Neuron (in vitro differentiated cells): Measurements from ENCODE around the gene EID2.

Source experiments
- H2AFZ ChIP-seq: one replicate; pipeline ENCODE4 v1.6.1; 2013; ENCODE audit warnings: low read depth, mild to moderate bottlenecking, inconsistent platforms, low read length, moderate library complexity
- H3K27me3 ChIP-seq: one replicate; pipeline ENCODE4 v1.6.1; 2013; ENCODE audit warnings: low read length; ENCODE audit not compliant: insufficient read depth
- H3K36me3 ChIP-seq: one replicate; pipeline ENCODE4 v1.6.1; 2013; ENCODE audit warnings: low read length; ENCODE audit not compliant: insufficient read depth
- H3K4me1 ChIP-seq: one replicate; pipeline ENCODE4 v1.6.1; 2013; ENCODE audit warnings: low read length; ENCODE audit not compliant: insufficient read depth
- H3K4me3 ChIP-seq: 2 replicates; pipeline ENCODE4 v1.5.1; 2013; ENCODE audit warnings: mild to moderate bottlenecking, low read length, moderate library complexity
- H3K9me3 ChIP-seq: one replicate; pipeline ENCODE4 v1.6.1; 2013; ENCODE audit warnings: low read length

Gene EID2

GRCh38 chr19:39553082-39553652 is 13.2 kb upstream of the EID2 start:
- H3K4me1 ChIP-seq, result peaks cover 2% of the 10 kb centered on the region
- no peaks in the 10 kb centered on the region for H3K9me3 ChIP-seq
- H3K27me3 ChIP-seq, result peaks cover 17% of the 10 kb centered on the region

GRCh38 chr19:39550197-39550596 is 10.2 kb upstream of the EID2 start:
- Histone ChIP-seq H3K4me3 (no peak overlapping the region), H3K27me3 (peaks cover 12% of the 10 kb centered on the region), H3K9me3 (peaks cover 3% of the 10 kb centered on the region), H3K4me1 (peaks cover 2% of the 10 kb centered on the region), H2AFZ (no peak overlapping the region), H3K36me3 (no peaks in the 10 kb centered on the region)

More at GRCh38 chr19:39553082-39553652, 13.2 kb upstream of the EID2 start:
- H2AFZ ChIP-seq, result no peak overlapping the region
- H3K36me3 ChIP-seq, result no peaks in the 10 kb centered on the region
- H3K4me3 ChIP-seq, result no peak overlapping the region

- Histone ChIP-seq H3K9me3 (peaks cover 3% of the 10 kb centered on the region), H3K4me3 (no peak overlapping the region), H3K4me1 (peaks cover 9% of the 10 kb centered on the region), H2AFZ (no peak overlapping the region), H3K27me3 (peaks cover 7% of the 10 kb centered on the region), H3K36me3 (no peaks in the 10 kb centered on the region)
Observed at GRCh38 chr19:39546599-39546998, 6.6 kb upstream of the EID2 start.

- H3K9me3 ChIP-seq, result peaks cover 3% of the 10 kb centered on the region
- H3K4me1 ChIP-seq, result peaks cover 14% of the 10 kb centered on the region
- H3K27me3 ChIP-seq, result peaks cover 2% of the 10 kb centered on the region
- H2AFZ ChIP-seq, result no peak overlapping the region
- H3K4me3 ChIP-seq, result no peak overlapping the region
- no peaks in the 10 kb centered on the region for H3K36me3 ChIP-seq
Observed at GRCh38 chr19:39544911-39545310, 5.0 kb upstream of the EID2 start.

- Histone ChIP-seq H3K36me3 (no peaks in the 10 kb centered on the region), H3K9me3 (peaks cover 3% of the 10 kb centered on the region)
Observed at GRCh38 chr19:39544226-39544903, 4.4 kb upstream of the EID2 start.

GRCh38 chr19:39543477-39543857 is 3.5 kb upstream of the EID2 start:
- Histone ChIP-seq H3K4me1 (peaks cover 23% of the 10 kb centered on the region), H3K4me3 (no peak overlapping the region), H3K9me3 (peaks cover 3% of the 10 kb centered on the region), H3K27me3 (peaks cover 2% of the 10 kb centered on the region), H2AFZ (no peak overlapping the region), H3K36me3 (no peaks in the 10 kb centered on the region)

More at GRCh38 chr19:39544226-39544903, 4.4 kb upstream of the EID2 start:
- no peak overlapping the region for H2AFZ ChIP-seq
- H3K4me1 ChIP-seq, result peaks cover 14% of the 10 kb centered on the region
- H3K27me3 ChIP-seq, result peaks cover 2% of the 10 kb centered on the region
- H3K4me3 ChIP-seq, result no peak overlapping the region

- Histone ChIP-seq H3K9me3 (peaks cover 3% of the 10 kb centered on the region), H3K27me3 (peaks cover 2% of the 10 kb centered on the region), H3K36me3 (no peaks in the 10 kb centered on the region), H3K4me1 (peaks cover 28% of the 10 kb centered on the region), H2AFZ (peak overlapping the region; percentile 73), H3K4me3 (peak overlapping the region; percentile 13)
Observed at GRCh38 chr19:39542206-39542605, 2.2 kb upstream of the EID2 start.

- Histone ChIP-seq H2AFZ (peak overlapping the region; percentile 67), H3K4me1 (peaks cover 28% of the 10 kb centered on the region), H3K36me3 (no peaks in the 10 kb centered on the region), H3K9me3 (no peaks in the 10 kb centered on the region), H3K27me3 (no peaks in the 10 kb centered on the region), H3K4me3 (peak overlapping the region; percentile 79)
Observed at GRCh38 chr19:39540333-39540673, 342 bp upstream of the EID2 start.

GRCh38 chr19:39539165-39539517 is 820 bp downstream of the EID2 start:
- H3K4me3 ChIP-seq, result peak overlapping the region; percentile 79
- peaks cover 28% of the 10 kb centered on the region for H3K4me1 ChIP-seq
- no peaks in the 10 kb centered on the region for H3K36me3 ChIP-seq
- no peaks in the 10 kb centered on the region for H3K27me3 ChIP-seq
- no peaks in the 10 kb centered on the region for H3K9me3 ChIP-seq
- H2AFZ ChIP-seq, result peak overlapping the region; percentile 81

- Histone ChIP-seq H3K9me3 (no peaks in the 10 kb centered on the region), H2AFZ (no peak overlapping the region), H3K4me1 (peaks cover 18% of the 10 kb centered on the region), H3K4me3 (no peak overlapping the region), H3K36me3 (peaks cover 7% of the 10 kb centered on the region), H3K27me3 (no peaks in the 10 kb centered on the region)
Observed at GRCh38 chr19:39533791-39534190, 6.2 kb downstream of the EID2 start.

GRCh38 chr19:39533003-39533512 is 6.9 kb downstream of the EID2 start:
- Histone ChIP-seq H3K9me3 (no peaks in the 10 kb centered on the region), H3K27me3 (no peaks in the 10 kb centered on the region), H2AFZ (no peak overlapping the region), H3K4me3 (no peak overlapping the region), H3K4me1 (peaks cover 10% of the 10 kb centered on the region), H3K36me3 (peaks cover 7% of the 10 kb centered on the region)

- Histone ChIP-seq H3K9me3 (no peaks in the 10 kb centered on the region), H3K36me3 (peaks cover 8% of the 10 kb centered on the region), H2AFZ (no peak within 1 kb of the TSS), H3K4me1 (peaks cover 9% of the 10 kb centered on the region), H3K27me3 (no peaks in the 10 kb centered on the region), H3K4me3 (peak within 1 kb of the TSS; percentile 70)
Observed at GRCh38 chr19:39532233-39533002, 7.5 kb downstream of the EID2 start, which contains the start of gene EID2B. Gene EID2B (minus strand): TSS chr19:39532852. CDS start chr19:39532802, 50 bp downstream.

GRCh38 chr19:39531834-39532232 is 8.1 kb downstream of the EID2 start:
- H3K4me1 ChIP-seq, result peaks cover 9% of the 10 kb centered on the region

More at GRCh38 chr19:39531834-39532232, 8.1 kb downstream of the EID2 start:
- no peaks in the 10 kb centered on the region for H3K9me3 ChIP-seq
- peaks cover 9% of the 10 kb centered on the region for H3K36me3 ChIP-seq
- H3K4me3 ChIP-seq, result peak overlapping the region; percentile 70
- no peak overlapping the region for H2AFZ ChIP-seq
- no peaks in the 10 kb centered on the region for H3K27me3 ChIP-seq
